NCI-H2196 treated with DMSO at 0.1 percent for 48 hours (cell line): ENCODE data around the gene TMEM234.

Experiments used
- DNase-seq: peaks from one replicate; lab custom pipeline; 2025; ENCODE audit not compliant: unreplicated experiment; lab: John Stamatoyannopoulos, UW

Gene TMEM234

DNA sequence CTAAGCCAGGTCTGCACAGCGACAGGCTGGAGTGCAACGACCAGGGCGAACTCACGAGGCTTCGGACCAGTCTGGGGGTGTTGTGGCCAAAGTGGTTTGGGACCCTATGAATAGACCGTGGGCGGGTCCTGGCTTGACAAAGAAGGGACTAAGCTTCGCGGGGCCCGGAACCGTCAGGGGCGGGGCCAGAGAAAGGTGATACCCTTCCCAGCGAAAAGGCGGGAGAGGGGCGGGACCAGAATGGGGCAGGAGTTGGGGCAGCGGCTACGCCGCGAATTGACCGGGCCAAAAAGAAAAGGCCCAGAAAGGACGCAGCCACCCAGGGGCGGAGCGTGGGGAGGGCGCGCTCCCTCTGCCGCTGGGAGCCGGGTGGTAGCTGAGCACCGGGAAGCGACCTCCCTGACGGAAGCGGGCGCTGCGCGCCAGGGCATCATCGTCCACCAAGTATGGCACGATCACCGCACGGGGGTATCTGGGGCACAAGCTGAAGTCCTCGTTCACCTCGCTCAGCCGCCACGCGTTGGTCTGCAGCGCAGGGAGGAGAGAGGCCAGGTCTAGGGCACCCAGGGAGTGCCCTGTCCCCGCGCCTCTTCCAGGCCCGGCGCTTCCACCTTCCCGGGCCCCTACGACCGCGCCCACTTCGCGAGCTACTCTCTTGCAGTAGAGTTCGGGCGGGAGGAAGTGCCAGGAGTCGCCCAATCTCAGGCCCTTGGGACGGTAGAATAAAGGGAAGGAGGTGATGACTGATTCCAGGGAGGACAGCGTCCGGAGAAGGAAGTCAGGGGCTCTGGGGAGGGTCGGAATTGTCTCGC, 18.2 kb upstream of the TMEM234 start:
- DNase-seq, result peak; percentile 89

DNA sequence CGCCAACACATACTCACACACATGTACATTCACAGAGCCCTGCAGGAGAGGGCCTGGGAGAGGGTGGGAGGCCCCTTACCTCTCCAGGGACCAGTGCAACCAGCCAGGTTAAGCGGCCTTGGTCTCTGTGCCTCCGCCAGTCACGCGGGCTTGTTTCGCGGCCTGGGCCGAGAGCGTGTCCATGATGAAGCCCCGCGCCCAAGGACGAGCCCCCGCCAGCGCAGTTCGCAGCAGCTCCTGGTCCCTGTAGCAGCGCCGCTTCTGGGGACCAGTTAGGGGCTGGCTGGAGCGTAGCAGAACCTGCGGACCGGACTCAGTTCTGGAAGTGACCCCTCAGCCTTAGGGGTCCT, 17.6 kb upstream of the TMEM234 start:
- DNase-seq, result no peak

DNA sequence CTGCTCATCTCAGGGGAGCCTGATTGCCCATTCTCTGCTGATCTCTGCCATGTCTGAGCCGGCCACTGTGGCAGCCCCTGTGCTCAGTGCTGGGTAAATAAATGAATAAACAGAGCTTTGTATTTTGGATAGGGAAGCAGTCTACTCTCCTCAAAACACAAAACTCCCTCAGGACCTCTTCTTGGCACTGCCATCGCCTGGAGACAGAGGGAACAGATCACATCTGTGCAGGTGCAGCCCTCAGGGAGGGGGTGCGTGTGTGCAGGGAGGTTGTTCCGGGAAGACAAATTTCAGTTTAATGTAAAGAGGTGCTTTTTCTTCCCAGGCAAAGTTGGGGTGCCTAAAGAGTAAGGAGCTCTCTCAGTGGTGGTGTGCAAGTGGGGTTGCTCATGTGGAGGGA, 17.2 kb upstream of the TMEM234 start:
- peak; percentile 27 for DNase-seq

DNA sequence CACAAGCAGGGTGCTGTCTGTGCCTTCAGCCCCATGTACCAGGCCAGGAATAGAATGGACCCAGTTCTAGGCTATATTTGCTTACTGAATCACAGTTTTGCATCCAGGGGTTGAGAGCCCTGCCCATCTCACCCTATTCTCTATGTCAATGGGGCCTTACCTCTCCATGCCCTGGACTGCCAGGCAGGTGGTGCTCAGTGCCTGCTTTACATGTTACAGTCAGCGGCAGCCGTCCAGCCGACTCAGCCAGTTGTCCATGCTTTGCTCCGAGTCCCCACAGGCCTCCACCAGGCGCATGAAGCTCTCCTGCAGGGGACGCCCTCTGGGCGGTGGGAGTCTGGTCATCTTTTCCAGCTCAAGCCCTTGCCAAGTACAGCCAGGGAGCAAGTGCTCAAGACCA, 12.6 kb upstream of the TMEM234 start:
- no peak for DNase-seq

DNA sequence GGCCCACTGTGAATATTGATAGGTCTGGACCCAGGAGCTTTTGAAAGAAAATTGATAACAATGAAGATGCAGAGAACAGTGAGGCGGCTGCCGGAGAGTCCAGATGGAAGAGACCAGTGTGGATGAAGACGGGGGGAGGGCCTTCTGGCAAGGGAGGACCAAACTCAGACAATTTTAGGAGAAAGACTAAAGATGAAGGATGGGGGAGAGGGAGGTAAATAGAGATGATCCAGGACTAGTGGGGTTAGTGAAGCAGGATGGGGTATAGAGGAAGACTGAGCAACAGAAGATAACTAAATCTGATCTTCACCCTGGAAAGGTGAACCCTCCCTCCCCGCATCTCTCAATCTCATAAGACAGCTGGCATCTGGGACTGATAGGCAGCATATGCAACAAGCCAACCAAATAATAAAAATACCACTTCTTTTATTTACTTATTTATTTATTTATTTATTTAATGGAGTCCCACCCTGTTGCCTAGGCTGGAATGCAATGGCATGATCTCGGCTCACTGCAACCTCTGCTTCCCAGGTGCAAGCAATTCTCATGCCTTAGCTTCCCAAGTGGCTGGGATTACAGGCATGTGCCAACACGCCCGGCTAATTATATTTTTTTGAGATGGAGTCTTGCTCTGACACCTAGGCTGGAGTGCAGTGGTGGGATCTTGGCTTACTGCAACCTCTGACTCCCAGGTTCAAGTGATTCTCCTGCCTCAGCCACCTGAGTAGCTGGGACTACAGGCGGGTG, 10.6 kb upstream of the TMEM234 start:
- no peak for DNase-seq

DNA sequence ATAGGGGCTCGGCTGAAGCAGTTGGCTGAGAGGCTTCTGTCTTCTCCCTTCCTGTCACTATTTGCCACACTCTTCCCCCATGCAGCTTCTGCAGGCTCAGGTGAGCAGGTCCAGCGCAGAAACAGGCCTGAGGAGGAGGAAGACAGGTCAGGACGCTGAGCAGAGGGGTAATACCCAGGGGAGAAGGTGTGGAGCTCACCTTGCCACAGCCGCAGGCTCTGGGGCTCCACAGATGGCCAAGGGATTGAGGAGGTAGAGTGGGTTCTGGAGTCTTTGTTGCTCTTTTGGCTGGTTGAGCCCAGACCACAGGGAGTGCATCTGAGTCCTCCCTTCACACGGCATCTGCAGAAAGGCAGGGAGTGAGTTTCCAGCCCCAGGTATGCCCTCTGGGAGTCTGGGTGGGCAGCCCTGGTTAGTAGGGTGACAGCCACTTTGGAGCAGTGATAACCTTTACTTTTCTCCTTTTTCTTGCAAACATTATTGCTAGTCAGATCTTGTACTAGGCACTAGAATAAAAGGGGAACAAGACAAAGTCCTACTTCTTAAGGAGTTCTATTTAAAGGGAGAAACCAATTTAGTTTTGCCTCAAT, 9.8 kb upstream of the TMEM234 start:
- DNase-seq, result no peak

DNA sequence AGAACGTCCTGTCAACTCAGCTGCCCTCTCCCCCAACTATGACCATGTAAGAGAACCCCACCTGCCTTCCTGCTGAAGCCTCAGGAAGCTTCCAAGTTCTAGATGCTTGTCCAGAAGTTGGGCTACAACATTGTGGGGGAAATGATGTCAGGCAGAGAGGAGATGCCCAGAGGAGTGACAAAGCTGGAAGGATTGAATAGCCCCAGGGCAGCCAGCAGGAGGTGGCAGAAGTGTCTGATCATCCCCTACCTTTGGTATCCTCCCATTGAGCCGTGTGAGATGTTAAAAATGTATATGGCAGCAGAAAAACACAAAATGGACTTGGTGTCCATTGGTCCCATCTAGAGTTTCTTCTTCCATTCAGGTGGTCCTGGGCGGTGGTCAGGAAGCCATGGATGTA, 6.6 kb upstream of the TMEM234 start:
- no peak for DNase-seq

DNA sequence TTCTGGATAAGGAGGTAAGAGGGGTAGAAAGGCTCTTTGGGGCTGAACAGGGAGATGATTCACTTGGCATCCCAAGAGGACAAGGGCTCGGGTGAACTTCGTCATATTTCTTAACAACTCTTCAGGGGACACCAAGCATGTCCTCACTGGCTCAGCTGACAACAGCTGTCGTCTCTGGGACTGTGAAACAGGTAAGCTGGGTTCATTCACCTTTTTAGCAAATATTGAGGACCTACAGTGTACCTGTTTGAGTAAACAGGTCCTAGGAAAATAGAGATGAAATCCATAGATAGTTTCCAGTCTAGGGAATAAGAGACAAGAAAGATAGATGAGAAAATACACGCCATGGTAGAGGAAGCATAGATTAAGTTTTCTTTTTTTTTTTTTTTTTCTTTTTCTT, 2.1 kb upstream of the TMEM234 start:
- DNase-seq, result no peak

DNA sequence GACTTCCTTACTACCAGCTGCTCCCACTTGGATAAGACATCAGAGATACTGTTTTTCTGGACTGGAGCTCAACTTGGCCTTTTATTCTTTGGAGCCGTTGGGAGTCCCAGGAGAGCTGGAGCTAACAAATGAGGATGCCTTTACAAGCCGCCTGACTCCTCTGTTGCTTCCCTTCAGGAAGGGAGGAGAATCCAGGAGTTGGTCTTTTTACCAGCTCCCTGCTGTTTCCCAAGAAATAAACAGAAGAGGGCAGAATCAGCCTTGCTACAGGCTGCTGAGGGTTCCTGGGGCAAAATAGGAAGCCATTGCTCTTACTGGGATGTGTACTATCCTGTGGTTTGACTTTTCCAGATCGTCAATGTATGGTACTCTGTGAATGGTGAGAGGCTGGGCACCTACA, 1.5 kb upstream of the TMEM234 start:
- no peak for DNase-seq

DNA sequence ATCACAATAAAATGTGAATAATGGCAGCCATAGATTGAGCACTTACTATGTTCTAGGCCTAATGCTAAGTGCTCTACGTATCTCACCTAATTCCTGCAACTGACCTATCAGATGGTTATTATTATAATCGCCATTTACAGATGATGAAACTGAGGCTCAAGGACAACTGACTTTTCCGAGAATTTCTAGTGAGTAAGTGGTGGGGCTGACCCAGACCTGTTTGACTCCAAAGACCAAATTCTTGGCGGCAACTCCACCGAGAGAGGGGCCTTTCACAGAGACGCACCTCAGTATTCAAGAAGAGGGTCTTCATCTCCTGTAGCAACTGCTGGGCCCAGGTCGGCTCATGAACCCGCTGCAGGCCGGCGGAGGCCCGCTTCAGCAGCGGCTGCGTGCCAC, 573 bp downstream of the TMEM234 start:
- no peak for DNase-seq

DNA sequence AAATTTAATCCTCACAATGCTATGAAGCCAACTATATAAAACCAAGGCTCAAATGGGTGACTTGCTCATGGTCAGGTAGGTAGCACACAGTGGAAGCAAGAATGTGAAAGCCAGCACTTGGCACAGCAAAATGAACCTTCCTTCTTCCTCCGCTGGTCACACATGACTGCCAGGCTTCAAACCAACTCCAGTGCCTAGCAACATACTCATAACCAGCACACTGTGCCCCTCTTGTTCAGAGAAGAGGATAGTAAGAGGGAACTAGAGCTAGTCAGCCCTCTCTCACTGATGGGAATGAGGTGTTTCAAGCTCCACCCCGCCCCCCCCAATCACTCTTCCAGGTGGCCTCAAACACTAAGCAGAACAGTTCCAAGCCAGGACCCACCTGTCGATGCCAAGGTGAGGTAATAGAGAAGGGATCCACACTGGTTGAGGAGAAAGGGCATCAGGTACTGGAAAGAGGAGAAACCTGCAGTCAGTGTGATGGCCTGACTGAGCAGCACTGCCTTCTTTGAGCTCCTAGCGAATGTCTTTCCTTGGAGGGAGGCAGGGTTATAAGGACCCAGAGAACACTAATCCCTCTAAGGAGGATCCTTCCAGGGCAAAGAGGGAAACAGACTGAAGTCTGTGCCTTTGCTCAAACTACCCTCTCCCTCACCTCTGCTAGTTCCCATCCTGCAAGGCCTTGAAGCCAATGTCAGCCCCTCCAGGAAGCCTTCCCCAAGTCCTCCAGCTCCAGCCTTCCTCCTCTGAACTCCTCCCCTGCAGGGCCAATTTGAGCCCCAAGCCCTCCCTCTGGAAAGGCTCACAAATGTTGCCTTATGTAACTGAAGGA, 1.2 kb downstream of the TMEM234 start:
- DNase-seq, result no peak

DNA sequence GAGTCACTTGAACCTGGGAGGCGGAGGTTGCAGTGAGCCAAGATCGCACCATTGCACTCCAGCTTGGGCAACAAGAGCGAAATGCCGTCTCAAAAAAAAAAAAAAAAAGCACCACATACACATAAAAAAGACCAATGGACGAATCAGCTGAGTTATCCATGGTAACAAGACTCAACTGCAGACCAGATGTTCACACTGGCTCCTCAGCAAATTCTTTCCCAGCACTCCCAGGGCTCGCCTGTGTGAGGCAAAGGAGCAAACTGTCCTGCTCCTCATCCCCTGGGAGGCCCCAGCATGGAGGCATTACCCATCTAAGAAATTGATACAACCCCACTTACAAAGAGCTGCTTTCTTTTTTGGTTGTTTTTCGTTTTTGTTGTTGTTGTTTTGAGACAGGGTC, 3.1 kb downstream of the TMEM234 start:
- DNase-seq, result no peak

DNA sequence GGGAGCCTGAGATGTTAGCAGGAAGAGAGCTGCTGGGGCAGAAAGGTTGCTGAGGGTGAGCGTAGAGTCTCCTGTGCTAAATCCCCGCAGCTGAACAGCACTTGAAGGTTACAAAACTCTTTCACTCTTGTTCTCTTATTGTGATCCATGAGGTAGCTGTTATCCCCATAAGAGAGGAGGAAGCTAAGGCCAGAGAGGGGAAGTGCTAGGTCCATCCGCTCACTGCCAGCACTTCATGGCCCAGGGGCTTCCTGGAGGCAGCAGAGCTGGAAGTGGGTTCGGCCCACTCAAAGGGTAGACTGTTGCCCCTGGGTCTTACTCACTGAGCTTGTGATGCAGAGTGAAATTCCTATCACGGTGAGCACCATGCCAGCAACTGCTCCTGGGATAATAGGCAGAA, 5.6 kb downstream of the TMEM234 start:
- DNase-seq, result no peak

DNA sequence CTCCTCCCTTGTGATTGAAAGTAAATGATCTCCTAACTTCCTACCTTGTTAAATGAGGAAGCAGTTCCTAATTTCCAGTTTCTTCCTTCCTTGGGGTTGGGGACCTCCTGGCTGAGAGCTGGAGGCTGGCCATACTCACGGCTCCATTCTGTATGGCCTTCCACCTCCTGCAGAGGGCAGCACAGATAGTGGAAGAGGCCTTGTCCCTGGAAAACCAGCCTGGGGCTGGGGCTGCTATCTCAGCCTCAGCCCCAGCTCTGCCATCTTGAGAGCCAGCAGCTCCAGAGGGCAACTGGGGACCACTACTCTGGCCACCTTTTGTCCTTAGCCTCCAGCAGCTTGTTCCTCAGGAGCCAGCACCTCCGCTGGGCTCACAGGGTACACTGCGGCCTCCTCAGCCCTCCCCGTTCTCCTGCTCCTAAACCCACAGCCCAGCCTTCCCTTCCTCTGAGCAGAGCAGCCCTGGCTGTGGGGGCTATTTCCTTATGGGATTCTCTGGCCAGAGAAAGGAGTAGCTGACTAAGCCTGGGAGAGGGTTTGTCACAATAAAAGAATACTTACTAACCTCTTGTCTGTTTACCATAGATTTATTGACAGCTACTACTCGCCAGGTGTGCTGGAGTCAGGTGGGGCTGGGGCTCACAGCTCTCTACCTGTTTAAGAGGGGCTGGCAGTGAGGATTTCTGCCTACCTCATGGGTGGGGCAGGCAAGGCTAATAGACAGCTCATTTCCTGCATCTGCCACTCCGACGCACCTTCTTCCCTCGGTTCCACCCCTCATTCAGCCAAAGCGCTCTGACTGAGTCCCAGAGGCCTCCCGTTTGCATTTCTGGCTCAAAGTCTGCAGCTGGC, 6.3 kb downstream of the TMEM234 start:
- peak; percentile 66 for DNase-seq

DNA sequence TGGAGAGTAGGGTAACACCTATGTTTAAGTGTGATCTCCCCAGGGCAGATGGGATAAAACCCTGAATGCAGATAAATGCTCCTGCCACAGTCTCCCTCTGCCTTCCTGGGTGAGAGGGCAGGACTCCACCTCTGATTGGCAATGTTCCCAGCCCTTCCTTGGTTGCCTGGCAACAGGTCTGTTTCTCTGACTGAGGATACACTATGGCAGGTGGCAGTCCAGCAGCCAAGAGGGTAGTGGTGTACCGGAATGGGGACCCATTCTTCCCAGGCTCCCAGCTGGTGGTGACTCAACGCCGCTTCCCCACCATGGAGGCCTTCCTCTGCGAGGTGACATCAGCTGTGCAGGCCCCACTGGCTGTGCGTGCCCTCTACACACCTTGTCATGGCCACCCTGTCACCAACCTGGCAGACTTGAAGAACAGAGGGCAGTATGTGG, 13.2 kb downstream of the TMEM234 start, which contains the start of gene DCDC2B:
Gene DCDC2B (plus strand): TSS at position 199 of the 438 bp plus-strand sequence. CDS start 5 bp downstream, at position 204.
- DNase-seq, result peak; percentile 91

DNA sequence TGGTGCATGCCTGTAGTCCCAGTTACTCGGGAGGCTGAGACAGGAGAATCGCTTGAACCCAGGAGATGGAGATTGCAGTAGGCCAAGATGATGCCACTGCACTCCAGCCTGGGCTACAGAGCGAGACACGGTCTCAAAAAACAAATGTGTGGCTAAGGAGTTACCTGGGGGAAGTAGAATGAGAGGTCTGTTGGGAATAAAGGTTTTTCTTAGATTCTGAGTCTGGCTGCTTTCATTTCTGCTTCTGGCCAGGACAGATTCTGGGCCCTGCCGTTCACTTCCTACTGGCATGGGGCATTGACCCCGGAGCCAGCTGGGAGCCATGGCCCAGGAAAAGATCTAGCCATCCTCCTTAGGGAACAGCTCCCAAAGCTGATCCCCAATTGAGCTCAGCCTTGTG, 13.7 kb downstream of the TMEM234 start:
- DNase-seq, result no peak

DNA sequence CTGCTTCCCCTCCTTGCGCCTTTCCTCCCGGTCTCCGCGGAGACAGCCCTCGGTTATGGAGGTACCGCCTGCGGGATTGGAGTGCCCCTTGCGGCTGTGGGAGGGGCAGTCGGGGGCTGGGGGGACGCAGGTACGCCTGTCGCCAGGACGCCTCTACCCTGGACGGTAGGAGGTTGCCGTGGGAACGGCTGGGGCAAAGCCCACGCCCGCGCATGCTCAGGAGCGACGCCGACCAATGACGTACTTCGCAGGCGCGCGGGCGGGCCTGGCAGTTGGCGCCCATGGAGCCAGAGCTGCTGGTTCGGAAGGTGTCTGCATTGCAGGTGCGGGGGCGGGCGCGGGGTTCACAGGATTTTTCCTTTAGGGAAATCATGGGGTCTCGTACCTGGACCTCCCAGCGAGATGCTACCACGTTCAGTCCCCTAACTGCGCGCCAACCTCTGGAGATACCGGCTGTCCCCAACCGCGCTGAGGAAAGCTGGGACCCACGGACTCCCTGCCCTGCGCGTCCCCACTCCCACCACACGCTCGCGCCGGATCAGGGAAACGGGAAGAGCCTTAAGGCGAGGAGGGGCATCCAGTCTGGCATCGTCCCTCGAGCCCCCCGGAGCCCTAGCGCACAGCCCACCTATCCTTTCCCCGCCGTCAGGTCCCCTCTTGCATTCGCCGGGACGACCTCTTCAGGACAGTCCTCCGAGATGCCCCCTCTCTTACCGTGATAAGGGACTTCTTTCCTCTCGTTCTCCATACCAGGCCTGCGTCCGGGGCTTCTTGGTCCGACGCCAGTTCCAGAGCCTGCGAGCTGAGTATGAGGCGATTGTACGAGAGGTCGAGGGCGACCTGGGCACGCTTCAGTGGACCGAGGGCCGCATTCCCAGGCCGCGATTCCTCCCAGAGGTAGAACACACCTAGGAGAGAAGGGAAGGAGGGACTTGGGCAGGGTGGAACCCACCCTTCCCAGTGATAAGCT, 16.5 kb downstream of the TMEM234 start, which contains the start of gene IQCC:
Gene IQCC (plus strand): TSS at position 271 of the 970 bp plus-strand sequence. CDS start 11 bp downstream, at position 282.
- peak; percentile 88 for DNase-seq

DNA sequence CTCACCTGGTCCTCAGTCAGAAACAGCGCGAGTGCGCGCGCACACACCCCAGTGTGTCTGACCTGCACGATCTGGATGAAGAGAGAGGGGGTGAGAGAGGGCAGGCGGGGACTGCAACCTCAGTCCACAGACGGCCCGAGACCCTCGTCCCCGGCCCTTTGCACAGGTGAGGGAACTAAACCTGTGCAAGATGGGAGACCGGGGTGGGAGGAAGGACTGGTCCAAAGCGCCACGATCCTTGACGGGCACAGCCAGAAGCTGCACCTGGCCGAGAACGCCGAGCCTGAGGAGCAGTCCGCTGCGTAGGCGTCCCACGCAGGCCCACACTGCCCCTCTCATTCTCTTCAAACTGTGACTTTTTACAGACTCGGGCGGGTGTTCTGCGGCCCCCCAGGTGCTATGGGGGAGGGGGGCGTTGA, 17.2 kb downstream of the TMEM234 start:
- DNase-seq, result no peak
